Kasumi-1 (cell line): ENCODE results near the gene RS1.

ENCODE experiments used
- DNase-seq, 2 experiments: peaks; one replicate each; lab custom pipeline; 2025; lab: John Stamatoyannopoulos, UW

RS1 gene

DNA sequence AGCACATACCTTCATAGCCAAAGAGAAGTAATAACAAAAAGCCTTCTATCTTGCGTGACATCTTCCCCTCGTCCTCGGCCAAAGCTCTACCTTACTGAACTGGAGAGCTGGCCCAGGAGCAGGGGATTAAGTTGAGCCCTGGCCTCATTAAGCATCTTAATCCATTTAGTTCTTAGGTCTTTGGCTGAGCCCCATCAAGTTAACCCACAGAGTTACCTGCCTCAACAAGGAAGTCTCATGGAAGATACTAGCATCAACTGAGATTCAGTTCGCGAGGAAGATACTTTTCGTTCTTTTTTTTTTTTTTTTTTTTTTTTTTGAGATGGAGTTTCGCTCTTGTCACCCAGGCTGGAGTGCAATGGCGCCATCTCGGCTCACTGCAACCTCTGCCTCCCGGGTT, at the start of gene RS1:
Gene RS1 (minus strand): TSS at position 101 of the 400 bp plus-strand sequence. CDS start 40 bp downstream, at position 61.
- no peak for DNase-seq

DNA sequence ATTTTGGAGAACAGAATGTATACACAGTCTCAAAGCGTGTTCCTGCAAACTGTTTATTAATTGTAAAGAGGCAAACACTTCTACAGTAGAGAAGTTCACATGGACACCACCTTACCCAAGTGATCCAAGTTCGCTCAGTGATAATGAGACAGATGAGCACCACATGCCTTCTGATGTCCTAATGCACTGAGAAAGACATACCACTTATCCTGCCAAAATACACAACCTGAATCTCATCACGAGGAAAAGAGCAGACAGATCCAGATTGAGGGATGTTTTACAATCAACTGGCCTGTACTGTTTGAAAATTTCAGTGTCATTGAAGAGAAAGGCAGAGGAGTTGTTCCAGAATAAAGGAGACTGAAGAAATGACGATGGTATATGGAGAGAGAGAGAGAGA, 47.9 kb upstream of the RS1 start:
- DNase-seq = no peak

DNA sequence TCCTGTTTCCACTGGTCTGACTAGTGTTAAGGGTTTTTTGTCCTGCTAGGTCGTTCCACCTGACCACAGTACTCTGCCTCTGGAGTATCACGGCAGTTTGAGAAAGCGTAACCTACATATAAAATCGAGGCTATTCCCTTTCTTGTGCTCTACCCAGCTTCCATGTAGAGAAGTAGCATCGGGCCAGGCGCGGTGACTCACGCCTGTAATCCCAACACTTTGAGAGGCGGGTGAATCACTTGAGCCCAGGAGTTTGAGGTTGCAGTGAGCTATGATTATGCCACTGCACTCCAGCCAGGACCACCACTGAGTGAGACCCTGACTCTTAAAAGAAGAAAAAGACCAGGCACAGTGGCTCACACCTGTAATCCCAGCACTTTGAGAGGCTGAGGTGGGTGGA, 43.0 kb upstream of the RS1 start:
- no peak for DNase-seq

DNA sequence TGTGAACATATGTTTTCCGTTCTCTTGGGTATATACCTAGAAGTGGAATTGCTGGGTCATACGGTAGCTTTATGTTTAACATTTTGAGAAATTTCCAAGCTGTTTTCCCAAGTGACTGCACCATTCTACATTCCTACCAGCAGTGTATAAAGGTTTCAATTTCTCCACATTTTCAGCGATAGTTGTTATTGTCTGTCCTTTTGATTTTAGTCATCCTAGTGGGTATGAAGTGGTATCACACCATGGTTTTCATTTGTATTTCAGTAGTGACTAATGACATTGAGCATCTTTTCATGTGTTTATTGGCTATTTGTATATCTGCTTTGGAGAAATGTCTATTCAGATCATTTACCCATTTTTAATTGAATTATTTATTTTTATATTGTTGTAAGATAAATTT, 37.9 kb upstream of the RS1 start:
- no peak for DNase-seq

DNA sequence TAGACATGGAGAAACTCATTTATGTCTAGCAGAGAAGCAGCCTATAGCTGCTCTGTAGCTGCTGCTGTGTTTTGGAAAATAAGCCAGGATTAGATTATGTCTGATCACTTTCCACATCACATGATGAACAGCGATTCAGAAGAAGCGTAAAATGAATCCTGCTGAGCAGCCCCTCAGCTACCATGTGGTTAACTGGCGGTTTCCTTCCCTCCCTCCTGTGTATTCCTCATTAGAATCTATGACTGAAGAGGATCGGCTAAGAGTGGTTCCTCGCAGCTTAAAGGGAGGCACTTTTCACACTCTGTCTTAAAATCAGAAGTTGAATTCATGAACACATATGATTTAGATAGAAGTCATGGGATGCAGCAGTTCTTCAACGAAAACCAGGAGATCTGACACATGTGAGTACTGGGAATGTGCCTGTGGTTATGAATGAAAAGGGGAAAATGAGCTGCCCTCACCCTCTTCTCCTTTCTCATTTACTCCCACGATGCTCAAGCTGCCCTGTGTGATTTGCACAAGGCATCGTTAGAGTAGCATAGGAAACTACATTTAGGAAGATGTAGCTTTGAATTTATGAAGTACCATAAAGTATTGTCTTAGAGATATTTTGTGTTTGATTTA, 35.6 kb upstream of the RS1 start, which contains the start of gene PPEF1:
Gene PPEF1 (plus strand): TSS at position 220 of the 624 bp plus-strand sequence. CDS start 136 bp downstream, at position 356.
- peak in 1 of 2 experiments; percentile 29 for DNase-seq

DNA sequence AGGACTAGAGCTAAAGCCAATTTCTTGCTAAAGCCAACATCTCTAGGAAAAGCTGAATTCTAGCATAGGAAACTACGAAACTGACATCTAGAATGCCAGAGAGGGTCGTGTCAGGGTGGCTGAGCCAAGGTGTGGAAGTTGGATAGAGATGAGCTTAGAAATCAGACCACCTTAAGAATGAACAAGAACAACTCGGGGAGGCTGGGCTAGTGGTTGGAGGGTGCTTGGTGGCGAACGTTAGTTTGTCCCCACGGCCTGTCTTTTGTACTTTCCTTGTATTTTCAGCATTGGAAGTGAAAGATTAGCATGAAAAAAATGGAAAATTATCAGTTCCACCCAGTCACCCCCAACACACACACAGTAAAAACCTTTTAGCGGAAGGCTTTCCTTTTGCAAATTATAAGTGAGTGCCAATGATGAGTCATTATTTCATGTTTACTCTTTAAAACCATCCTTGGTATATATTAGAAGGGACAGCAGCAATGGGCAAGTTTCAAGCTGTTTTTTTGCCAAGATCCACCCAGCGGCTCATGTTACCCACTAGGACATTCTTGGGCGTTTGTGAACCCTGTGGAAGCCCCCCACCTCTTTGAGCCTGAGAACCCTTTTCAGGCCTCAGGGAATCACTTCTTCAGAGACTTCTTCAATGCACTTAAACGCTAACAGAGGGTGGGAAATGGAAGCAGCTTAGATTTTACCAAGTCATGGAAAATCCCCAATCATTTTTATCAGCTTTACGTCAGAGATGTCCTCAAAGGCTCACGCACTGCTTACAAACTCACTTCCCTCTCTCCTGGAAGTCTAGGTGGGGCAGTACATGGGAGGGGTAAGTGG, 30.7 kb upstream of the RS1 start:
- no peak for DNase-seq

DNA sequence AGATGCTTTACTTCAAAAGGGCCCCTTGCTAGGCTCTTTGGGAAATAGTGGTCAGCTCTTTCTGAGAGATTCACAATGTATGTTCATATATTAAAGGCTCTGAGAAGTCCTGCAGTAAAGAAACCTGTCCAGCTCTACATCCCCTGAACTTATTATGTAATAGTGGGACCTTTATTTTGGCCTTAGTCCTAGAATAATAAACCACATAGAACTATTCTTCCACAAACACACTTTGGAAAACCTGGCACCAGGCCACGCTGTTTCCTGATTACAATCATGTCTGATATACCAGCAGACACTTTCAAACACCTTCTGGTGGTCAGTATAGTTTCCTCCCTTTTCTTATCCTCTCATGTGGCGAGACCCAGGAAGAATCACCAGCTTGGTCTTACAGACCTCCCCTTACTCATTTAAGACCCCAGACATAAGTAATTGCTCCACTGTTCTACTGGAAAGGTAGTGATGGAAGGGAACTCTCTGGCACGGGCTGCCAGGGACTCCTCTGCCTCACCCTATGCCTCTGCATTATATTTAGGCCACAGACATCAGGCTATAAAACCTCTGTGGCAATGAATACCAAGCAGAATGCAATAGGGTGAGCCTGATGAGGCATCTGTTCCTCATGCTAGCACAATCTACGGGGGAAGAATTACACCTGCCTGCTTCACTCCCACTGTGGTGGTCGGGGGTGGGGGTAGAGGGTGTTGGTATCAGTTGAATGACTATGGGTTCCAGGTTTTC, 29.9 kb upstream of the RS1 start:
- no peak for DNase-seq

DNA sequence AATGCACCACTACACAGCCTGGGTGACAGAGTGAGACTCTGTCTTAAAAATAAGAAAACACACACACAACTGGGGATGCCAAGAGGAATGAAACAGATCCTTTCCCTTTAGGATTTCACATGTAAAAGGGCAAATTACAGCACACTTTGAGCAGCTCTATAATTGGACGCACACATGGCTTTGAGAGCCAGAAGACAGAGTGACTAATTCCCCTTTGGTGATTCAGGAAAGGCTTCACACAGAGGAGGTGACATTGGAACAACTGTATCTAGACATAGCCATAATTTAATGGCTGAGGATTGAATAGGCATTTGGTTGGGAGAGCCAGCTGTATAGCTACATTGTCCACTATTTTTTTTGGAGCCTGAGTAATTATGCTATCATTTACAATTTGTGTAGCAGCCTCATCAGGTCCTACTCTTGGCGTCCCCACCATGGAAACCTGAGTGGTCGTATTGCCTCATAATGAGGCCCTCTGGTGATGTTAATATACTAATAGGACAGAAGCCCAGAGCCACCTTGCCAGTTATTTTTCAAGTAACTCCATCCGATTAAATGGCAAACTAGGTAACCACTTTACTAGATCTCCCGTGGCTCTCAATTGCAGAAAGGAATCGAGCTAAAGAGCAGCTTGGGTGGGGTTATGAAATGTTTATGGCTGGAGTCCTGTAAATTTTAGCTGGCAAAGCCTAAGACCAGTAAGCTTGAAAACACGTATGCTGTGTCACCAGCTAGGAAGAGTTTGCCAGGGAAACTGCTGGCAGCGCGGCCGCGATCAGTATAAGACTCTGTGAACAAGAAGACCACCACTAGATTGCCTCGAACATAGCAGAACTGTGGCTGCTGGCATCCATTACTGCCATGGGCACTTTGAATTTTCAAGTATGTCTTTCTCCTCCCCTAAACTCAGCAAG, 27.1 kb upstream of the RS1 start:
- no peak for DNase-seq

DNA sequence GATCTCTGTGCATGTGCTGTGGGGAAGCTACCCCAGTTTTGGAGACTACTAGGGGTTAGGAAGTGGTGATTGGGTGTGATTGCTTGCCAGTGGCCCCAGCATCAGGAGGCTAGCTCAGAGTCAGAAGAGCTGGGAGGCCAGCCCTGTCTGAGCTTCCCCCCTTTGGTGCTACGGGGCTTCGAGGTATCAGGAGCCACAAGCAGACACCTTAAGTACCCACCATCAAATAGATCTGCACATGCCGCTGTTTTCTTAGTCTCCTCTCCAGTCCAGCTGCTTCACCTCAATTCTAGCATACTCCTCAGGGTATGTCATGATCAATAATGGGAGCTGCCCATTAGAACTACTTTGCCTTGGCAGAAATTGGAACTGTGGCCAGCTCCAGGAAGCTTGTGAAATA, 24.7 kb upstream of the RS1 start:
- no peak for DNase-seq

DNA sequence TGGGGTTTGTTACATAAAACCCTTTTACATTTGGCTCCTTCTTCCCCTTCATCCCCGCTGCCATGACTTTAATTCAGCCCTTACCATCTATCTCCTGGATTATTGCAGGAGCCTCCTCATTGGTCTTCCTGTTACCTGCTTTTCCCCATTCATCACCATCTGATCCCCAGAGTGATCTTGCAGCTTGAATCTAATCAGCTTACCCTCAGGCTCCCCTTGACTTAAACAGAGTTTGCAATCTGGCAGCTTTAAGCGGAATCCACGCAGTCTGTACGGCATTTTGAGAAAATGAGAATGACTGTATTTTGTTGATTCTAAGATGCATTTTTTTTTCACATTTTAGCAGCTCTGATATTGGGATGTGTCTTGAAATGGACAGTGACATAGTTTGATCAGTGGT, 20.6 kb upstream of the RS1 start:
- no peak for DNase-seq

DNA sequence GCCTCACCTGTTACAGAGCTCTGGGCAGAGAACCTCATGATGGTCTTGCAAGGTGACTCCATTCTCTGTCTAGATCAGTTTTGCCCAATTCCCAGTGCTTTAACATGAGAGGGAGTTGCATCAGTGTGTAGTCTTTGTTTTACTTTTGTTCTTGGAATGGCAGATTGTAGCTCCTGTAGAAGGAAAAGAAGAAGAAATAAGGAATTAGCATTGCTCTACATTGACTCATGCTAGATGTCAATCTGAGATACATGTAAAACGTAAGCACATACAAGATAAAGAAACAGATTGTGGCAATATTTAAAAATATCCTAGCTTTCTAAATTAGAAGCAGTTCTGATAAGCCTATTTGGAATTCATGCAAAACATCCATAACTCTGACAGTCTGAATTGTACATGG, 19.5 kb upstream of the RS1 start:
- no peak for DNase-seq

DNA sequence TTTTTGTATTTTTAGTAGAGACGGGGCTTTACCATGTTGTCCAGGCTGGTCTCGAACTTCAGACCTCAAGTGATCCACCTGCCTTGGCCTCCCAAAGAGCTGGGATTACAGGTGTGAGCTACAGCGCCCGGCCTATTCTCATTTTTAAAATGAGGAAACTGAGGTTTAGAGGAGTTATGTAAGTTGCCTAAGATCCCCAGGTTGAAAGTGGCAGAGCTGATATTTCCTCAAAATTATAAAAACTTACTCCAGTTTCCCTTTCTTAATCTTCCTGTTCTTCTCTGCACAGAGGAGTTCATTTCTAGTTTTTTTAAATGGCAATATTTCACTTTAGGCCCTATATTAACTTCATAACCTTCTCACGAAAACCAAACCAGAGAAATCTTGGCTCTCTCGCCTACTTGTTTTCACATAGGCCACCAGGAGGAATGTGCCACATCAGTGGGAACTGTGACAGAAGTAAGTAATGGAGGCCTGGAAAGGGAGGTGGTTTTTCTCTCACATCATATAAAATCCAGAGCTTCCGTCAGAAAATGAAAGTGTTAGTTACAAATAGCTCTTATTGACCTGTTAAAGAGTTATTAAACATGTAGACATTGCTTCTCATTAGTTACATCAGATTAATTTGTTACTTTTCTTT, 16.1 kb upstream of the RS1 start:
- no peak for DNase-seq

DNA sequence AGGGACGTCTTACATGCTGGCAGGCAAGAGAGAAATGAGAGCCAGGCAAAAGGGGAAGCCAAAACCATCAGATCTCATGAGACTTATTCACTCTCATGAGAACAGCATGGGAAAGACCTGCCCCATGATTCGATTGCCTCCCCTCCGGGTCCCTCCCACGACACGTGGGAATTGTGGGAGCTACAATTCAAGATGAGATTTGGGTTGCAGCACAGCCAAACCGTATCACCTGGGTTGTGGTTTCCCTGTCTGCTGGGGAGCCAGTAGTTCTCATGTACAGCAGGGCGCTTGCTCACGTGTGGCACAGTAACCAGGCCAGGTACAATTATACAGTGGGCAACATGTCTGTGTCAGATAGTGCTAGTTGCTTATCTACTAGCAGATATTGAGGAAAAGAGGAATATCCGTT, 11.1 kb upstream of the RS1 start:
- no peak for DNase-seq

DNA sequence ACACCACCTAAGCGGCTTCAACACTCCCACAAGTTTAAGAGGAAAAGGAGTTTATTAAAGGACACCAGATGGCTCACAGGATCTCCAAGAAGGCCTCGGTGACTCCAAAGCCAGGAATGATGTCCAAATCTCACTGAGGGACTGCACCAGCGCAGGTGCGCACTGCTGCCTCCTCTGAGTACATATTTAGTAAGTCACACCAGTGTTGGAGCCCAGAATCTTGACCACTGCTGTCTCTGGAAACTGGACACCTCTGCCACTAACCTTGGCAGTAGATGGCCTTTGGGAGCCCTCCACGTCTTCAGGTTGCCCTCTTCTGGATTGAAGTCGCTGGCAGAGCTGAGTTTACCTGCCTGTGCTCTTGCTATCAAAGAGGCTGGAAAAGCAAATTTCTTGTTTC, 10.1 kb upstream of the RS1 start:
- DNase-seq = no peak

DNA sequence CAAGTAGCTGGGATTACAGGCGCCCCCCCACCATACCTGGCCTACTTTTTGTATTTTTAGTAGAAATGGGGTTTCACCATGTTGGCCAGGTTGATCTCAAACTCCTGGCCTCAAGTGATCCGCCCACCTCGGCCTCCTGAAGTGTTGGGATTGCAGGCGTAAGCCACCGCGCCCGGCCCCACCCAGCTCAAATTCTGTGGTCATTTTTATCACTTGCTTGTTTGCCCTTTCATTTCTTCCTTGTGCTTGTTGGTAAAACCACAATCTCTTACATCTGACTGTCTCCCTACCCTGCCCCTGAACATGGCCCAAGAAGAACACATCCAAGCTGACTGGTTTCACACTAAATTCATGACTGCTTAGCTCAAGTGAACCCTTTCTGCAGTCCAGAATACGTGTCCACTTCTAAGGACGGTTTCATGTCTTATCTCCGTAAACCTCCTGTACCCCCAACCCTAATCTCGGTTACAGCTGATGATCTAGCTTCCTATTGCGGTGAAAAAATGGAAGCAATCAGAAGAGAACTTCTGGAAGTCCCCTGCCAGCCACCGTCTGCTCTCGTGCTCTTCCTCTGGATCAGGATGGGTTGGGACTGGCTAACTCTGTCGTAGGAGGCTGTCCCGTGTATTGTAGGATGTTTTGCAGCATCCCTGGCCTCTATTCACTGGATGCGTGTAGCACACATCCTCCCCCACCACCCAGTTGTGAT, 5.4 kb upstream of the RS1 start:
- no peak for DNase-seq

DNA sequence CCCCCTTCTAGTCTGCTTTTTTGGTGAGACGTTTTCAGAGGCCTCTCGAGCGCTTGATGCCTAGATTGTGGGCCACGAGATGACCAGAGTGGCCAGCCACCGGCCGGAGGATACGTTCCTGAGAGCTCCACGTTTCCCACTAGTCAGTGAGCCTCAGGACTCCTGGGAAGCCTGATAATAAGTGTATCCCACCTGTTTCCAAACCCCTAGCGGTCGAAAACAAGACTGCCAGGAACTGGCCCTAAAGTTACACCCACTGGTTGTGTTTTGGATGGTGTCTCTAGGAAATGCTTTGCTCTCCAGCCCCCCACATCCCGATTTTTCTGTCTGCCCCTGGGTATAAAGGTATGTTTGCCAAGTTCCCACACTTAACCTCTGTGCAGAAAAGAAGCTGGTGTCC, 4.6 kb upstream of the RS1 start:
- DNase-seq = no peak

DNA sequence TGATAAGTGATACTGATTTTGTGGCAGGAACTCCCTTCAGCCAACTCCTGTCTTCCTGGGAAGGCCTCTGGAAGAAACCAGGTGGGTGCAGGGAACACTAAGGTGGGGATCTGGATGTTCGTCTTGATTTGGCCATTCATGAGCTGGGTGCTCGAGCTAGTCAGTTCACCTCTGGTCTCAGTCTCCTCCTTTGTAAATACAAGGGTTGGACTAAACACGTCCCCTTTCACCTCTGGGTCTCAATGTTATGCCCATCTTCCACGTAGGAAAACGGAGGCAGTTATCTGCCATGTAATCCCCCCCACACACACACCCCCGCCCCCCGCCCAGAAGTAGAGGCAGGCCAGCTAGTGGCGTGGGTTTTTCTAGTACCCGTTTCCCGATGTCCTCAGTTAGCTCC, 4.1 kb upstream of the RS1 start:
- no peak for DNase-seq

DNA sequence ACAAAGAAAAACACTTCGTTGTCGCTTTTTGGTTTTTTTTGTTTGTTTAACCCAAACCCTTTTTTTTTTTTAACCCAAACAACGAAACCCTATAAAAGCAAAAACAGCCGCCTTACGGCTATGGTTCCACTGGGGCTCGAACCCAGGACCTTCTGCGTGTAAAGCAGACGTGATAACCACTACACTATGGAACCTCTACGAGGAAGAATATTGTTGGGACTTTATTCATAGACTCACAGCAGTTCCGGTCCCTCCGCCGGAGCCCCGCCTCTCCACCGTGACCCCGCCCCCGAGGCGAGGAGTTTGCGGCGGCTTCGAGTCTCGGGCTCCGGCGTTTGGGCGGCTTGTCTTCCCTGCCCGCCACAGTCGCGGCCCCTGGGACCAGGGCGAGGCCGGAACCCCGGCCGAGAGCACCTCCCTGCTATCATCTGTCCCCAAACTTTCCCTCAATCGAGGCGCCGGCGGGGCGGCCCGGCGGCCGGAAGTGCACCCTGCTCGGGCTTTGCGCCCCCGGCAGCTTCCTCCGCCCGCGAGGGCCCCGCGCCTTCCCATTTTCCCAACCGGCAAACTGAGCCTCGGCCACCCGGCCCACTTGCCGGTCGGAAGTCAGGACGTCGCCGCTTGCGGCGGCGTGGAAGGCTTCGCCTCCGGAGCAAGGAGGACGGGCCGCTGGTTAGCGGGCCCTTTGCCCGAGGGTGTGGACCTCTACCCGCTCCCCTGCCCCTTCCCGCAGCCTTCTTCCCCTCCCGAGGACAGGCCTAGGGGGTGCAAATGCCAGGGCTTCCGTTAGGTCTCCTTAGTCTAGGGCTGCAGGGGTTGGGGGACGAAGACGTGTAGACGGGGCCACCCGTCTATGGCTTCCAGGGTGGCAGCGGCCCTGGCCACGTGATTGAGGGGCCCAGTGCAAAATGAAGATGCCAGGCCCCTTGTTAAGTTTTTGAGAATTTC, 3.2 kb upstream of the RS1 start:
- DNase-seq = peak; percentile 29 to 46

DNA sequence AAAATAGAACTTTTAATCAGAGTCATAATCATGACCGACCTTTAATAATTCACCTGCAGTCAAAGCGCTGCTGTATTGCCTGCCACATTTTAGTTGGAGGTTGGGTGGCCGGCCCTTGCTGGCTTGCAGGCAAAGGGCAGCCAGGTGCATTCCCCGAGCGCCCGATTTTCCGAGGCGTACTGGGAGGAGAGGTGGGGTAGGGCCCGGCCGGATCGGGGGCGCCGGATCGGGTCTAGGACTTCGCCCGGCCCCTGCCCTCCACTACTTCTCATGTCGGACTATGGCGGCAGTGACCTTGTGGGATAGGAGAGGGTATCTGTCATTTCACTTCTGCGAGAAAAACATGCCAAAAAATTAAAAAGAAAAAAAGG, 2.5 kb upstream of the RS1 start:
- DNase-seq = no peak
